H9 (cell line): ENCODE measurements around the gene GPR25. TPM values are rescaled to one million over a fixed set of nuclear protein-coding genes. Genes with fewer than 3 reads are reported as not detected.
A peak's percentile ranks its signal among the peaks of the same experiment; 100 is the strongest.

Experiments used
- DNase-seq: peaks from one replicate; pipeline ENCODE4 v3.0.0-alpha.2; 2017
- H2AFZ ChIP-seq: one replicate; pipeline ENCODE4 v1.6.1; 2013; ENCODE audit warnings: mild to moderate bottlenecking, low read length, control low read depth, moderate library complexity
- H2AK5ac ChIP-seq: 2 replicates; pipeline ENCODE4 v1.6.1; 2013; ENCODE audit warnings: low read length, control low read depth, mixed read lengths; ENCODE audit not compliant: insufficient read length
- H2BK120ac ChIP-seq: one replicate; pipeline ENCODE4 v1.6.1; 2013; ENCODE audit warnings: low read depth, mild to moderate bottlenecking, low read length, control low read depth, inconsistent platforms; ENCODE audit not compliant: poor library complexity, severe bottlenecking
- H2BK12ac ChIP-seq: 2 replicates; pipeline ENCODE4 v1.6.1; 2013; ENCODE audit warnings: low read length, control low read depth, mixed read lengths, low read depth; ENCODE audit not compliant: insufficient read length
- H2BK15ac ChIP-seq: 2 replicates; pipeline ENCODE4 v1.6.1; 2013; ENCODE audit warnings: low read depth, low read length, control low read depth
- H2BK20ac ChIP-seq: one replicate; pipeline ENCODE4 v1.6.1; 2013; ENCODE audit warnings: low read depth, mild to moderate bottlenecking, low read length, control low read depth, inconsistent platforms; ENCODE audit not compliant: poor library complexity, severe bottlenecking
- H2BK5ac ChIP-seq: 2 replicates; pipeline ENCODE4 v1.6.1; 2013; ENCODE audit warnings: low read length, control low read depth, mixed read lengths; ENCODE audit not compliant: insufficient read length
- H3K14ac ChIP-seq: 2 replicates; pipeline ENCODE4 v1.6.1; 2013; ENCODE audit warnings: low read length, control low read depth; ENCODE audit not compliant: insufficient read depth
- H3K18ac ChIP-seq: 2 replicates; pipeline ENCODE4 v1.6.1; 2013; ENCODE audit warnings: low read depth, mild to moderate bottlenecking, mixed read lengths, low read length, control low read depth; ENCODE audit not compliant: insufficient read length
- H3K23ac ChIP-seq: 2 replicates; pipeline ENCODE4 v1.6.1; 2013; ENCODE audit warnings: low read length, control low read depth, mixed read lengths, low read depth; ENCODE audit not compliant: insufficient read length
- H3K23me2 ChIP-seq: 2 replicates; pipeline ENCODE4 v1.6.1; 2013; ENCODE audit warnings: low read depth, mild to moderate bottlenecking, mixed read lengths, low read length, control low read depth; ENCODE audit not compliant: insufficient read length, poor library complexity, severe bottlenecking
- H3K27ac ChIP-seq: 2 replicates; pipeline ENCODE4 v1.5.1; 2013; ENCODE audit warnings: low read length, control low read depth, mixed read lengths, low read depth; ENCODE audit not compliant: insufficient read length
- H3K27me3 ChIP-seq: 2 replicates; pipeline ENCODE4 v1.6.1; 2013; ENCODE audit warnings: low read length, control low read depth, inconsistent platforms; ENCODE audit not compliant: insufficient read depth
- H3K4ac ChIP-seq: 2 replicates; pipeline ENCODE4 v1.6.1; 2013; ENCODE audit warnings: low read depth, mild to moderate bottlenecking, control low read depth, inconsistent platforms, low read length, moderate library complexity
- H3K4me1 ChIP-seq: 2 replicates; pipeline ENCODE4 v1.6.1; 2013; ENCODE audit warnings: low read length, control low read depth, inconsistent platforms; ENCODE audit not compliant: insufficient read depth
- H3K4me2 ChIP-seq: 2 replicates; pipeline ENCODE4 v1.6.1; 2013; ENCODE audit warnings: low read length, control low read depth, mixed read lengths; ENCODE audit not compliant: insufficient read length, insufficient read depth
- H3K56ac ChIP-seq: 2 replicates; pipeline ENCODE4 v1.6.1; 2013; ENCODE audit warnings: low read depth, mild to moderate bottlenecking, mixed read lengths, low read length, control low read depth; ENCODE audit not compliant: insufficient read length
- H3K79me1 ChIP-seq: 2 replicates; pipeline ENCODE4 v1.6.1; 2013; ENCODE audit warnings: low read depth, mild to moderate bottlenecking, moderate library complexity, low read length, control low read depth, inconsistent platforms; ENCODE audit not compliant: insufficient read depth, poor library complexity, severe bottlenecking
- H3K79me2 ChIP-seq: 2 replicates; pipeline ENCODE4 v1.6.1; 2013; ENCODE audit warnings: low read length, control low read depth, inconsistent platforms; ENCODE audit not compliant: insufficient read depth
- H3K9ac ChIP-seq: 2 replicates; pipeline ENCODE4 v1.6.1; 2013; ENCODE audit warnings: low read length, control low read depth, mixed read lengths; ENCODE audit not compliant: insufficient read length; ENCODE audit errors: extremely low read depth
- H3K9me3 ChIP-seq: one replicate; pipeline ENCODE4 v1.6.1; 2013; ENCODE audit warnings: low read depth, low read length, inconsistent platforms; ENCODE audit not compliant: control insufficient read depth
- H3T11ph ChIP-seq: one replicate; pipeline ENCODE4 v1.6.1; 2013; ENCODE audit warnings: mild to moderate bottlenecking, low read length, control low read depth, inconsistent platforms
- H4K20me1 ChIP-seq: one replicate; pipeline ENCODE4 v1.6.1; 2013; ENCODE audit not compliant: control insufficient read depth, insufficient read length, insufficient read depth
- H4K5ac ChIP-seq: 2 replicates; pipeline ENCODE4 v1.6.1; 2013; ENCODE audit warnings: low read depth, mild to moderate bottlenecking, mixed read lengths, low read length, control low read depth; ENCODE audit not compliant: insufficient read length
- H4K8ac ChIP-seq: replicated peaks from 2 replicates; pipeline ENCODE4 v1.6.1; 2013; ENCODE audit warnings: low read length, control low read depth, mixed read lengths, low read depth; ENCODE audit not compliant: insufficient read length
- H4K91ac ChIP-seq: 2 replicates; pipeline ENCODE4 v1.6.1; 2013; ENCODE audit warnings: low read depth, mild to moderate bottlenecking, moderate library complexity, mixed read lengths, low read length, control low read depth; ENCODE audit not compliant: insufficient read length
- H3K27ac Mint-ChIP-seq, 3 experiments: 2 replicates in 2 of 3; 3 replicates in 1 of 3; pipeline ENCODE4 v1.8.0; 2020 to 2021; ENCODE audit warnings: mixed read lengths in 3 of 3, mild to moderate bottlenecking in 1 of 3, moderate library complexity in 1 of 3
- H3K27me3 Mint-ChIP-seq: 2 replicates; pipeline ENCODE4 v1.8.0; 2021; ENCODE audit warnings: low read depth, mild to moderate bottlenecking, moderate library complexity, mixed read lengths
- H3K36me3 Mint-ChIP-seq, 3 experiments: 2 replicates in 2 of 3; 3 replicates in 1 of 3; pipeline ENCODE4 v1.8.0; 2020 to 2021; ENCODE audit warnings: low read depth in 3 of 3, mixed read lengths in 3 of 3; ENCODE audit not compliant: insufficient read depth in 1 of 3
- H3K4me1 Mint-ChIP-seq, 2 experiments: 2 replicates each; pipeline ENCODE4 v1.8.0; 2020; ENCODE audit warnings: mixed read lengths in 2 of 2
- H3K4me3 Mint-ChIP-seq, 2 experiments: 2 replicates in 1 of 2; 3 replicates in 1 of 2; pipeline ENCODE4 v1.8.0; 2020 to 2021; ENCODE audit warnings: mild to moderate bottlenecking in 2 of 2, mixed read lengths in 2 of 2, moderate library complexity in 1 of 2
- H3K9me3 Mint-ChIP-seq, 2 experiments: 2 replicates in 1 of 2; 3 replicates in 1 of 2; pipeline ENCODE4 v1.8.0; 2020; ENCODE audit warnings: mild to moderate bottlenecking in 2 of 2, mixed read lengths in 2 of 2, moderate library complexity in 1 of 2
- CTCF ChIP-seq: fragments of 200-600 bp; sonication (generic); conservative IDR thresholded peaks from 3 replicates; pipeline ENCODE4 v1.8.0; 2021; ENCODE audit warnings: antibody characterized with exemption, mild to moderate bottlenecking
- WGBS: extraction: QIAGEN DNeasy Blood & Tissue Kit; methylation state at CpG from one replicate; pipeline ENCODE4 v1.1.7; 2013; ENCODE audit warnings: missing lambda C conversion rate, low lambda C conversion rate, mixed read lengths; ENCODE audit not compliant: insufficient read length; ENCODE audit errors: extremely low coverage; 5-methylcytosine and 5-hydroxymethylcytosine counted together
- total RNA-seq: library from RNA; stranded (reverse); gene quantifications from 2 replicates; pipeline ENCODE4 v1.2.1, GENCODE V29; 2021

Gene GPR25
- total RNA-seq, 1 experiment from 2014 or later, result not detected

GRCh38 chr1:200916681-200917080 is 43.9 kb downstream of the GPR25 start:
- Mint-ChIP-seq H3K27me3 (no peaks in the 10 kb centered on the region), H3K9me3 (no peaks in the 10 kb centered on the region), H3K36me3 (peaks cover 7 to 22% (median 20%) of the 10 kb centered on the region in 3 experiments; a peak in 6 of 7 replicates), H3K4me1 (peaks cover 14 to 23% of the 10 kb centered on the region in 2 experiments), H3K27ac (peak overlapping the region; percentile 25 to 83 (median 39); a peak in 3 of 7 replicates), H3K4me3 (no peak overlapping the region)
- no peak for DNase-seq
- Histone ChIP-seq H3K4me1 (peaks cover 3% of the 10 kb centered on the region; the same call in 1 of the 2 replicates), H2BK5ac (no peak overlapping the region), H3K4me2 (no peak overlapping the region), H3K79me2 (no peaks in the 10 kb centered on the region), H4K8ac (no peak overlapping the region), H2BK20ac (no peak overlapping the region), H2BK15ac (no peak overlapping the region), H3K9me3 (no peaks in the 10 kb centered on the region), H3K4ac (no peak overlapping the region), H3K79me1 (no peaks in the 10 kb centered on the region), H4K5ac (no peak overlapping the region), H3K23ac (no peak overlapping the region), H3K27ac (no peak overlapping the region), H3K27me3 (no peaks in the 10 kb centered on the region), H2AFZ (no peak overlapping the region), H2BK120ac (no peak overlapping the region), H2AK5ac (no peak overlapping the region), H3T11ph (no peak overlapping the region), H3K9ac (no peak overlapping the region), H3K18ac (no peak overlapping the region), H3K14ac (no peak overlapping the region), H4K91ac (no peak overlapping the region), H2BK12ac (no peak overlapping the region), H3K23me2 (no peaks in the 10 kb centered on the region), H4K20me1 (no peaks in the 10 kb centered on the region), H3K56ac (no peak overlapping the region)
- no peak for TF ChIP-seq CTCF
- WGBS, result no CpG with 5 or more reads among the region's 11 CpGs
